GM18868 (cell line): ENCODE results near the gene RNF32.
"Not testable (repeated sequence)": the region's sequence is repeated elsewhere in the genome, so short reads cannot be mapped to it uniquely, and the experiment has no call there.

Experiments
- ATAC-seq: cut with Tn5 transposase; IDR thresholded peaks from one replicate; pipeline ENCODE4 v1.9.1; 2021; ENCODE audit warnings: mild to moderate bottlenecking, moderate library complexity; ENCODE audit not compliant: unreplicated experiment

The RNF32 gene

GRCh38 chr7:156639426-156640256 is 933 bp upstream of the RNF32 start:
- ATAC-seq, result no peak

GRCh38 chr7:156640949-156641485 is 443 bp downstream of the RNF32 start:
- ATAC-seq, result peak; percentile 58

DNA sequence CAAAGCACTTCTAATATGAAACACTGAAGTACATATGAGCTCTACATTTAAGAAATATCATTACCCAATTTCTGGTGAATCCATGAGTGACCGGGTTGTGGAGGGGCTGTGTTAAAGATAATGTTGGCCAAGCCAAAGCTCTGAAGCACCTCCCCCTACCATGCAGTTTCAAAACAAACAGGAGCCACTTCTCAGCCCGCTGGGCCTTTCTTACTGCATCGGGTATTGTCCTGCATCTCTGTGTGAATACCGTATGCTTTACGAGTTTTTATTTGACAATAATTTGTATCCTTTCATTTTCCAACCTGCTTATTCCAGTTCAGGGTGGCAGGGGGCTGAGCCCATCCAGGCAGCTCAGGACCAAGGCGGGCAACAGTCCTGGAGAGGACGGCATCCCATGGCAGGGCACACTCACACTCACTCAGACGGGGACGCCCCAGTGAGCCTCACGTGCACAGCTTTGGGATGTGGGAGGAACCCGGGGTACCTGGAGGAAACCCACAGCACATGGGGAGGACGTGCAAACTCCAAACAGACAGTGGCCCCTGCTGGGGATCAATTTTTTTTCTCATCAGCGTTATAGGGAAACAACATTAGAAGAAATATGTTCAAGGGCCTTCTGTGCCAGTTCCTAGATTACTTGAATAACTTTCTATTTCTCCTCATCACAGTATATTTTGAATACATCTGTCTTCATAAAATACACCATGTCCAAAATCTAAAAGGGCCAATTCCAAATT is 1.9 kb downstream of the RNF32 start:
- ATAC-seq, result no peak

- ATAC-seq, result not testable (repeated sequence)
Observed at GRCh38 chr7:156647330-156647729, 6.8 kb downstream of the RNF32 start.

- no peak for ATAC-seq
Observed at GRCh38 chr7:156650042-156650441, 9.5 kb downstream of the RNF32 start.

DNA sequence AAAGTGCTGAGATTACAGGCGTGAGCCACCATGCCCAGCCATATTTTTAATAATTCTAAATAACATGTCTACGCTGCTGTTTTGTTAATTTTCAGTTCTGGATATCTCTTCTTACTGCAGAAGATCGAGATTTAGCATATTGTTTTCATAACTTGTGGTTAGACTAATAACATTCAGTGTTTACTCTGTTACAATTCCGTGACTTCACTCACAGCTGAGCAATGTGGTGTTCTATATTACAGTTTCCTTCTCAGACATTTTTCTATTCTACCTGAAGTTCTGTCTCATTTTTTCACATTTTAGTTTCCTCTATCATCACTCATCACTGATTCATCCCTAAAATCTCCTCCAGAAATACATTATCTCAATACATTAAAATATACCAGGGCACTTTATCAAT is 10.9 kb downstream of the RNF32 start:
- no peak for ATAC-seq

DNA sequence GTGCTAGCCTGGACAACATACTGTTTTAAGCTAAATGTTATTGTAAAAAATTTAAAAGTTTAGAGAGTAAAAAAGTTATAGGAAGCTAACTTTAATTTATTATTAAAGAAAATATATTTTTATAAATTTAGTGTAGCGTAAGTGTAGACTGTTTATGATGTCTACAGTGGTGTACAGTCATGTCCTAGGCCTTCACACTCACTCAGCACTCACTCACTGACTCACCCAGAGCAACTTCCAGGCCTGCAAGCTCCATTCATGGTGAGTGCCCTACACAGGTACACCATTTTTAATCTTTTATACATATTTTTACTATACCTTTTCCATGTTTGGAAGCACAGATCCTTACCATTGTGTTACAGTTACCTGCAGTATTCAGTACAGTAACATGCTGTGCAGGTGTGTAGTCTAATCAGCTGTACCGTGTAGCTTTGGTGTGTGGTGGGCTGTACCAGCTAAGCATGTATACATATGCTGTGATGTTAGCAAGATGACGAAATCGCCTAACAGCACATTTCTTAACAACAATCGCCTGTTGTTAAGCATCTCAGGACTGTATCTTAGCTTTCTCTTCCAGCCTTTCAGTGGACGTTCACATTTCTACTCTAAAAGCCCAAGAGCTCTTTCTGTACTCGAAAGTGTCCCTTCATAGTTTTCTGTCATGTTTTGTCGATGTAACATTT is 12.5 kb downstream of the RNF32 start:
- no peak for ATAC-seq

- no peak for ATAC-seq
Observed at GRCh38 chr7:156654511-156655234, 14.1 kb downstream of the RNF32 start.

DNA sequence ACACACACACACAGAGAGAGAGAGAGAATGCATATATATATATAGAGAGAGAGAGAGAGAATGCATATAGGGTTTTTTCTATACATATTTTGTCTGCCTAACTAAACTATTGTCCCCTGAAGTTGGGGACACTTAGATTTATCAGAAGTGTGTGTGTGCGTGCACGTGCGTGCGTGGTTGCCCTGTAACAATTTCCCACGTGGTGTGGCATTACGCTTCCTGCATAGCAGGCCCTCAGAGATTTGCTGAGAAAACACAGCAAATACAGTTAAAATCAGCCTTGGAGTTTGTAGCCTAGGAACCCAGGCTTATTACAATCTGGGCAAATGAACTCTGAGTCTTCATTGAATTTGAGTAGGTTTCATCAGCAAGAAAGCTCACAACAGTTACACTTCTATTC is 14.7 kb downstream of the RNF32 start:
- ATAC-seq, result no peak

DNA sequence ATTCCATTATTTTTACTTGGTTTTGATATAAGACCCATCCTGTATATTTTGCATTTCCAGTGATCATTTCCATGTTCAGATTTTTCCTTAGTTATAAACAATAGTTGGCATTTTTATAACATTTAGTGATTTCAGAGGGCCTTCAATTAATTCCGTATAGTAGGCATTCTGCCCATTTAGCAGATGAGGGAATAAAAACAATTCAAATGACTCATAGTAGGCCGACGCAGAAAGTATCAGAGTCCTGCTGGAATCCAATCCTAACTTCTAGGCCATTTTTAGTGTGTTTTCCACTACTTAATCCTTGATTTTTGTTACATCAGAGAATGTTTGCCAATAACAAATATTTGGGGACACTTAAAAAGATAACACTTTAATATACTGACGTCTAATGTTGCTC is 15.4 kb downstream of the RNF32 start:
- no peak for ATAC-seq

DNA sequence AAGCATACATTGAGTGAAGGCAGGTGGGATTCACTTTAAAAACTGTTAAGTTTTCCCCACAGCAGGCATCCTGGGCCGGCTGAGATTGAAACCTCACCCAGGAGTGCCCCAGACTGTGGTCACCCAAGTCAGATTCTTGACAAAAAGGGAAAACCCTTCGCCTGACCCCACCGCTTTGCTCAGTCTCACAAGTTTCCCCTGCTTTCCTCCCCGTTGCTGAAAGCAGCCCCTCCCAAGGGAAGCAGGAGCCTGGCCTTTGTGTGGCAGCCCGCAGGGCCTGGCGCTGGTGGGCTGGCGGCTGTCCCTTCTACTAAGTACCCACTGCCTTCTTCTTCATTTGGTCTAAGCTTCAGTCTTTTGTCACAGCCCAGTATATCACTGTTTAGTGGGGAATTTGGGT is 16.0 kb downstream of the RNF32 start:
- no peak for ATAC-seq

- ATAC-seq, result no peak
Observed at GRCh38 chr7:156657681-156658080, 17.1 kb downstream of the RNF32 start.

- ATAC-seq, result no peak
Observed at GRCh38 chr7:156659203-156659602, 18.6 kb downstream of the RNF32 start.

DNA sequence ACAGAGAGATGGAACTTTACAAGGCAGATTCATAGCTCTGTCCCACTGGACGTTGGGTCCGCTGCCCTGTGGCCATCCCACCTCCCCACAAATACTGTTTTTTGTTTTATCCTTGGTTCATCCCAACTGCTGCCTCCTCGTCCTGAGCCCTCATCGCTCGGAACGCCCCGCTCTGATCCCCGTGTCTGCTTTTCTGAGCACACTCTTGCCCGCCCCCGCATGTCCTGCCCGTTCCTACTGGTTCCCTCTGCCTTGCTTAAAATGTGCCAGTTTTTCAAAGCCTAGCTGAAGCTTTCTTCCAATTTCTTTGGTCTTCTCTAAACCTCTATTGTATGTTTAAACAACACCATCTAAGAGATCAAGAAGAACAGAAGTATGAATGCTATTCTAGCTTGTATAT is 19.4 kb downstream of the RNF32 start:
- ATAC-seq, result no peak

GRCh38 chr7:156661637-156662036 is 21.1 kb downstream of the RNF32 start:
- ATAC-seq, result no peak

GRCh38 chr7:156662277-156662676 is 21.7 kb downstream of the RNF32 start:
- ATAC-seq, result no peak

DNA sequence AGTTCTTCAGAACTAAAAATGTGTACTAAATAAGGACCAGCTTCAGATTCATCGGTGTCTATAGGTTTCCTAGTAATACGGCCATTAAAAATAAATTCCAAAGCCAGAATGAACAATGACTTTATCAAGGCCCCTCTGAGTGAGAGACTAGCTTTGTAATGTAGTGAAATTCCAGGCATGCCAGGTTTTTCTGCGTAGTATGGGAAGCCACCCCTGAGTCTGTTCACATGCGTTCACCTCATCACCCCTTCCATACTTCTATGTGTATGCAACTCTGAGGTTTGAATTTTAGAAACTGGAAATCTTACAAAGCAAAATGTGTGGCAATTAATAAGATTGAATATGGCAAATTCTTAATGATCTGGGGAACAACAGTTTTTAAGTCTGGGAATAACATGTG is 24.5 kb downstream of the RNF32 start:
- no peak for ATAC-seq

GRCh38 chr7:156666368-156667109 is 26.0 kb downstream of the RNF32 start:
- no peak for ATAC-seq

DNA sequence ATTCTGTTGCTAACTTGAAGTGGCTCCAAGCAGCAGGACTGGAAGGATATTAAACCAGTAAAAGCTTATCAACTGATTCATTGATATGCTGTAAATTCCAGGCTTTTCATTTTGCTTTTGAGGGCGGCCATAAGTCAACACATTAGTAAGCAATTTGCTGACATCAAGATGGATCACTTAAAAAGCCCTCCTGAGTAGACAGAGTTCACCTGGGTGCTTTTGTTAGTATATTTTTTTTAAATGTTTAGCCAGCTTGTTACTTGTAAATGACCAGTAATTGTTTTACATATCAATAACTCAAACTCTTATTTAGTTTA is 26.5 kb downstream of the RNF32 start:
- ATAC-seq, result no peak

GRCh38 chr7:156668130-156668741 is 27.7 kb downstream of the RNF32 start:
- ATAC-seq, result no peak
